Liver (tissue), 9 donors: Measurements from ENCODE around the gene RNF157. TPM values are rescaled to one million over a fixed set of nuclear protein-coding genes. Genes with fewer than 3 reads are reported as not detected.

Experiments used
- DNase-seq: peaks from one replicate; pipeline ENCODE4 v3.0.0-alpha.2; 2017; ENCODE audit warnings: low spot score
- H3K27ac ChIP-seq, 2 donors: one replicate each; pipeline ENCODE4 v1.7.0; 2013; ENCODE audit warnings: inconsistent platforms in 2 of 2, low read length in 2 of 2, control low read depth in 1 of 2, low read depth in 1 of 2, mild to moderate bottlenecking in 1 of 2
- H3K27me3 ChIP-seq, 4 donors: one replicate each; pipeline versions ENCODE4 v1.6.1 to v1.7.0; 2013; ENCODE audit warnings: low read length in 3 of 4, inconsistent platforms in 1 of 4, mild to moderate bottlenecking in 1 of 4, moderate library complexity in 1 of 4; ENCODE audit not compliant: control insufficient read depth in 4 of 4, insufficient read depth in 4 of 4
- H3K36me3 ChIP-seq, 4 donors: one replicate each; pipeline versions ENCODE4 v1.6.1 to v1.7.0; 2013; ENCODE audit warnings: low read length in 3 of 4, mild to moderate bottlenecking in 3 of 4, low read depth in 1 of 4, moderate library complexity in 1 of 4; ENCODE audit not compliant: control insufficient read depth in 4 of 4, insufficient read depth in 3 of 4
- H3K4me1 ChIP-seq, 4 donors: one replicate each; pipeline versions ENCODE4 v1.6.1 to v1.7.0; 2013; ENCODE audit warnings: low read length in 3 of 4, mild to moderate bottlenecking in 3 of 4, moderate library complexity in 1 of 4; ENCODE audit not compliant: control insufficient read depth in 4 of 4, insufficient read depth in 4 of 4
- H3K4me3 ChIP-seq, 3 donors: one replicate each; pipeline versions ENCODE4 v1.6.1 to v1.7.0; 2013; ENCODE audit warnings: low read length in 3 of 3, control low read depth in 1 of 3, low read depth in 1 of 3, mild to moderate bottlenecking in 1 of 3
- H3K9ac ChIP-seq, 2 donors: one replicate each; pipeline ENCODE4 v1.7.0; 2013; ENCODE audit warnings: low read length in 2 of 2, mild to moderate bottlenecking in 2 of 2, moderate library complexity in 2 of 2, control low read depth in 1 of 2, low read depth in 1 of 2
- H3K9me3 ChIP-seq, 4 donors: one replicate each; pipeline versions ENCODE4 v1.6.1 to v1.7.0; 2013; ENCODE audit warnings: low read length in 3 of 4; ENCODE audit not compliant: control insufficient read depth in 4 of 4
- ATF3 ChIP-seq: IDR thresholded peaks from 2 replicates; pipeline ENCODE4 v1.6.1; 2016; ENCODE audit warnings: antibody characterized with exemption
- GABPA ChIP-seq, 2 donors: IDR thresholded peaks in 1 of 2; conservative IDR thresholded peaks in 1 of 2; 2 replicates each; pipeline ENCODE4 v1.6.1; 2016; ENCODE audit warnings: antibody characterized with exemption in 2 of 2, mild to moderate bottlenecking in 1 of 2, moderate library complexity in 1 of 2
- HNF4A ChIP-seq, 2 donors: conservative IDR thresholded peaks; 2 replicates each; pipeline ENCODE4 v1.6.1; 2016; ENCODE audit warnings: antibody characterized with exemption in 2 of 2, mild to moderate bottlenecking in 2 of 2
- HNF4G ChIP-seq: IDR thresholded peaks from 2 replicates; pipeline ENCODE4 v1.6.1; 2016; ENCODE audit warnings: antibody characterized with exemption
- JUND ChIP-seq, 2 donors: IDR thresholded peaks; 2 replicates each; pipeline ENCODE4 v1.6.1; 2016; ENCODE audit warnings: antibody characterized with exemption in 2 of 2
- NR2F2 ChIP-seq: IDR thresholded peaks from 2 replicates; pipeline ENCODE4 v1.6.1; 2016; ENCODE audit warnings: antibody characterized with exemption
- REST ChIP-seq: IDR thresholded peaks from 2 replicates; pipeline ENCODE4 v1.6.1; 2016; ENCODE audit warnings: antibody characterized with exemption, mild to moderate bottlenecking
- WGBS: extraction: QIAGEN DNeasy Blood & Tissue Kit; methylation state at CpG from one replicate; pipeline ENCODE4 v1.1.7; 2013; 5-methylcytosine and 5-hydroxymethylcytosine counted together
- polyA plus RNA-seq, 2 donors: library from polyadenylated mRNA; stranded (reverse) in 1 of 2; unstranded in 1 of 2; fragments of 200-250 nt in 1 of 2; fragments of >200 nt in 1 of 2; fragmentation: Nextera tagmentation in 1 of 2; extraction: Ambion mirVana in 1 of 2; gene quantifications; one replicate each; pipeline versions ENCODE4 v1.2.1 to v1.2.3, GENCODE V29; 2013 to 2015
- total RNA-seq, 2 donors: library from RNA; depleted of rRNA; stranded (reverse); fragments of >200 nt; gene quantifications; one replicate each; pipeline ENCODE4 v1.2.3, GENCODE V29; 2014
- TF ChIP-seq, protein P1 (sequence below): fragments of 150-350 bp; IDR thresholded peaks from 2 replicates; pipeline ENCODE4 v1.5.1; 2017; ENCODE audit warnings: improper control_type of control experiment, low read depth, low read length; ENCODE audit not compliant: missing input control
- donor health status: healthy.
- donor health status: healthy.
- donor health status: healthy.
- donor health status: healthy.
- donor health status: healthy.

The RNF157 gene
- total and polyA plus RNA-seq, 4 donors = 0.42 to 2.9 (median 0.66) TPM

GRCh38 chr17:76132574-76133338 is 107.5 kb downstream of the RNF157 start (continued):
- no peak for TF ChIP-seq REST
- TF ChIP-seq HNF4G = no peak
- TF ChIP-seq, protein P1, sequence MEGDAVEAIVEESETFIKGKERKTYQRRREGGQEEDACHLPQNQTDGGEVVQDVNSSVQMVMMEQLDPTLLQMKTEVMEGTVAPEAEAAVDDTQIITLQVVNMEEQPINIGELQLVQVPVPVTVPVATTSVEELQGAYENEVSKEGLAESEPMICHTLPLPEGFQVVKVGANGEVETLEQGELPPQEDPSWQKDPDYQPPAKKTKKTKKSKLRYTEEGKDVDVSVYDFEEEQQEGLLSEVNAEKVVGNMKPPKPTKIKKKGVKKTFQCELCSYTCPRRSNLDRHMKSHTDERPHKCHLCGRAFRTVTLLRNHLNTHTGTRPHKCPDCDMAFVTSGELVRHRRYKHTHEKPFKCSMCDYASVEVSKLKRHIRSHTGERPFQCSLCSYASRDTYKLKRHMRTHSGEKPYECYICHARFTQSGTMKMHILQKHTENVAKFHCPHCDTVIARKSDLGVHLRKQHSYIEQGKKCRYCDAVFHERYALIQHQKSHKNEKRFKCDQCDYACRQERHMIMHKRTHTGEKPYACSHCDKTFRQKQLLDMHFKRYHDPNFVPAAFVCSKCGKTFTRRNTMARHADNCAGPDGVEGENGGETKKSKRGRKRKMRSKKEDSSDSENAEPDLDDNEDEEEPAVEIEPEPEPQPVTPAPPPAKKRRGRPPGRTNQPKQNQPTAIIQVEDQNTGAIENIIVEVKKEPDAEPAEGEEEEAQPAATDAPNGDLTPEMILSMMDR = no peak

- no peak for DNase-seq
- Histone ChIP-seq H3K9ac (no peak overlapping the region), H3K36me3 (no peaks in the 10 kb centered on the region), H3K4me3 (no peak overlapping the region), H3K27ac (no peak overlapping the region), H3K4me1 (no peaks in the 10 kb centered on the region), H3K9me3 (no peaks in the 10 kb centered on the region), H3K27me3 (no peaks in the 10 kb centered on the region)
- no peak for TF ChIP-seq HNF4A (conservative IDR thresholded peaks at IDR 0.05)
- TF ChIP-seq JUND (IDR thresholded peaks at IDR 0.05) = no peak
- no peak for TF ChIP-seq GABPA (IDR thresholded peaks at IDR 0.05 in 1 of 2, conservative IDR thresholded peaks at IDR 0.05 in 1 of 2)
- no peak for TF ChIP-seq ATF3
- TF ChIP-seq REST = no peak
- no peak for TF ChIP-seq NR2F2
- 74% methylated on average over 21 of the region's 21 CpGs for WGBS
Measured at GRCh38 chr17:76131692-76132573, 108.4 kb downstream of the RNF157 start.
